ENCODE results near the gene NXF3.
"Not testable (repeated sequence)": the region's sequence is repeated elsewhere in the genome, so short reads cannot be mapped to it uniquely, and the experiment has no call there.

NXF3 gene

DNA sequence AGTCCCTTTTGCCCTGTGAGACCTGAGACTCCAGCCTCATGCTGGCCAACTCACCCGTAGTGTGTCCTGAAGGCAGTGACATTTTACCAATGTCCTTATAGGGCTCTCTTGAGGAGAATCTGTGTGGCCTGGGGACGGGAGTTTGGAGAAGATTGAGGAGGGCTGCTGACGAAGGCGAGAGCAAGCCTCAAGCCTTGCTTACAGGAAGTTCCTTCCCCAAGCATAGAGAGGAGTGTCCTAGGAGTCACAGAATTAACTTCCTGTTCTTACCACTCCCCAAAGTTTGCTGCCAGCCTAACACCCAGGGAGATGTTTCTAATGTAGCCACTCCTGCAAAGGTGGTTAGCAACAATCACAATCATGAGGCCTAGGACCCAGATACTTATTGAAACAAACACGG is at the start of gene NXF3:
NXF3 (minus strand) TSS at position 202 of the 400 bp plus-strand sequence; CDS start at position 82, 120 bp downstream.
- no peak for DNase-seq

- not testable (repeated sequence) for DNase-seq
Observed at GRCh38 chrX:103136528-103136927, 43.6 kb upstream of the NXF3 start.

DNA sequence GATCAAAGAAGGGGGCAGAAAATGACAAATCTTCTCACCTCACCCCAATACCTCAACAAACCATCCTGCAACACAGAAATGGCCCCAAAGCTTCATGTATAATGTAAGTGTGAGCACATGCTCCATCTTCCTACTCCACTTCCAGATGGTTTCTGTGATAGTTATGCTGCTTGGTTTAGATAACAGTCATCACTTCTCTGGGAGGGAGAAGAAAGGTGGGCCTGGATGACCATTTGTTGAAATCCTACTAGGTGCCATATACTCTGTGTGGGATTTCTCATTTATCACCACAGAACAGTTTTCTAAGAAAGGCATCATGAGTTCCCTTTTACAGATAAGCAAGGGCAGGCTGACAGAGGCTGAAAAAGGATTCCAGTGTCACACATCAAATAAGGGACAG is 31.3 kb upstream of the NXF3 start:
- no peak for DNase-seq

DNA sequence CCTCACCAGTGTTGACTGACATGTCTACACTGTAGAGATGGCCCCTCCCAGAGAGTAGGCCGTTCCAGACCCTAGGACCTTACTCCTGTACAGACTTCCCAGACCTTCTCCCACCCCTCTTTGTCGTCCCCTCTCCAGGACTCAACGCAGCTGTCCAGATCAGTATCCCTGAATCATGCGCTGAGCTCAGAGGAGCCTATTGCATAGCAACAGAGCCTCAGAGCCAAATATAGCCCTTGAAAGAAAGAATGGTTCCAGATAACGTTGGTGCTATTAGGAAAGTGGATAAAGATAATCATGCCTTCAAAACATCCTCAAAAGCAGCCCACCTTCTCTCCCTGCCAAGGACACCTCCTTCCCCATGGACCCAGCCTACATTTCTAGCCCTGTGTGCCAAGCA is 27.8 kb upstream of the NXF3 start:
- DNase-seq, result no peak

- DNase-seq, result not testable (repeated sequence)
Observed at GRCh38 chrX:103116970-103117369, 24.0 kb upstream of the NXF3 start.

- DNase-seq, result not testable (repeated sequence)
Observed at GRCh38 chrX:103109497-103109896, 16.6 kb upstream of the NXF3 start.

- DNase-seq, result no peak
Observed at GRCh38 chrX:103107836-103108235, 14.9 kb upstream of the NXF3 start.

DNA sequence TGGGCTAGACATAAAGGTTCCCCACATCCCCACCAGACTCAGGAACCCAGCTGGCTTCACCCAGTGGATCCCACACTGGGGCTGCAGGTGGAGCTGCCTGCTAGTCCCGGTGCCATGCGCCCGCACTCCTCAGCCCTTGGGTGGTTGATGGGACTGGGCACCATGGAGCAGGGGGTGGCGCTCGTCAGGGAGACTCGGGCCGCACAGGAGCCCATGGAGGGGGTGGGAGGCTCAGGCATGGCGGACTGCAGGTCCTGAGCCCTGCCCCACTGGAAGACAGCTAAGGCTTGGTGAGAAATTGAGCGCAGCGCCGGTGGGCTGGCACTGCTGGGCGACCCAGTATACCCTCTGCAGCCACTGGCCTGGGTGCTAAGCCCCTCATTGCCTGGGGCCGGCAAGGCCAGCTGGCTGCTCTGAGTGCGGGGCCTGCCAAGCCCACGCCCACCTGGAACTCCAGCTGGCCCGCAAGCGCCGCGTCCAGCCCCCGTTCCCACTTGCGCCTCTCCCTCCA is 14.3 kb upstream of the NXF3 start:
- not testable (repeated sequence) for DNase-seq

- not testable (repeated sequence) for DNase-seq
Observed at GRCh38 chrX:103104370-103104769, 11.4 kb upstream of the NXF3 start.

DNA sequence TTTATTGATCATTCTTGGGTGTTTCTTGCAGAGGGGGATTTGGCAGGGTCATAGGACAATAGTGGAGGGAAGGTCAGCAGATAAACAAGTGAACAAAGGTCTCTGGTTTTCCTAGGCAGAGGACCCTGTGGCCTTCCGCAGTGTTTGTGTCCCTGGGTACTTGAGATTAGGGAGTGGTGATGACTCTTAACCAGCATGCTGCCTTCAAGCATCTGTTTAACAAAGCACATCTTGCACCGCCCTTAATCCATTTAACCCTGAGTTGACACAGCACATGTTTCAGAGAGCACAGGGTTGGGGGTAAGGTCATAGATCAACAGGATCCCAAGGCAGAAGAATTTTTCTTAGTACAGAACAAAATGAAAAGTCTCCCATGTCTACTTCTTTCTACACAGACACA is 10.9 kb upstream of the NXF3 start:
- not testable (repeated sequence) for DNase-seq

DNA sequence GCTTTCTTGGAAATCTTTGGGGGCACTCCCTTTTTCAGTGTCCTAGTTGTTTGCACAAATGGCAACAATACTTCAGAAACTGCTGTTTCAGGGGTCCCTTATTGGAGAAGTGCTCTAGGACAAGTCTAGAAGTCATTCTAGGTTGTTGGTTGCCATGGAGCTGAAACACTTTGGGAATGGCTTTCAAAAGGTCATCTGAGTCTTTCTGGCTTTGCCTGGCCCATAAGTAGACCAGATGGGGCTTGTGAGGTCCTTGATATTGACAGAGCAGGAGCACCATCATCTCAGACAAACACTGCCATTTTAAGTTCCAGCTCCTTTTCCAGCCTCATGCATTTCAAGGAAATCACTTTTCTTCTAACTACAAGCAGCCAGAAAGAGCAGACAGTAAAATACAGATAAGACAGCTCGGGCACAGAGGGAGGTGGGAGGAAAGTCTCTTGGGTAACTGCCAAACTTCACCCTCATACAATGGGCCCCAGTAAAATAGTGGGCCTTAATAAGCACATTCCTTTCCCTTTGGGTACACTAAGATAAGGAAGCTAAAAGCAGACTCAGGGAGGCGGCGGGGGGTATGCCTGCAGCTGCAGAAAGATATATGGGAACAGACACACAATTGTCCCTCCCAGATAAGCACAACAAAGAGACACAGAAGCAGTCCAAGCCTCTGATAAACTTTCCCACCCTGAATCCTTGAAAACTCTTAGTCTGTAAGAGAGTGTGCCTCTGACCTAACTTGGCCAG is 8.5 kb upstream of the NXF3 start:
- DNase-seq, result no peak

- no peak for DNase-seq
Observed at GRCh38 chrX:103100484-103100883, 7.5 kb upstream of the NXF3 start.

DNA sequence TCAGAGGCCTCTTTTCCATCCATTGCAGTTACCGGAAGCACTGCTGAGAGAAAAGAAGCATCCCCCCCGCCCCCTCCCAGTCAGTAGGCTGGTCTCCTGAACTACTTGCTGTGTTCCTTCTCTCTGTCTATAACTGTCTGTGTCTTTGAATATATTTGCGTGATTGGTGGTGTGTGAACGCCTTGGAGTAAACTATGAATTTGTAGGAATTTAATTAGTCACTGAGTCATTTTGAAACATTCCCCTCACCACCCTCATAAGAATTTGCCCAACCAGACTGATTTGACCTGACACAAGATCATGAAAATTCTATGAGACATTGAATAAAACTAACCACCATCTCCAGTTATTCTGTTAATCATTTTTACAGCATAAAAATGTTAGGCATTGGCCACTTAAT is 6.7 kb upstream of the NXF3 start:
- DNase-seq, result no peak

- DNase-seq, result no peak
Observed at GRCh38 chrX:103098488-103098887, 5.5 kb upstream of the NXF3 start.

- no peak for DNase-seq
Observed at GRCh38 chrX:103081051-103081450, 11.9 kb downstream of the NXF3 start.

- no peak for DNase-seq
Observed at GRCh38 chrX:103073467-103073866, 19.5 kb downstream of the NXF3 start.

GRCh38 chrX:103066606-103067005 is 26.3 kb downstream of the NXF3 start:
- DNase-seq, result no peak

DNA sequence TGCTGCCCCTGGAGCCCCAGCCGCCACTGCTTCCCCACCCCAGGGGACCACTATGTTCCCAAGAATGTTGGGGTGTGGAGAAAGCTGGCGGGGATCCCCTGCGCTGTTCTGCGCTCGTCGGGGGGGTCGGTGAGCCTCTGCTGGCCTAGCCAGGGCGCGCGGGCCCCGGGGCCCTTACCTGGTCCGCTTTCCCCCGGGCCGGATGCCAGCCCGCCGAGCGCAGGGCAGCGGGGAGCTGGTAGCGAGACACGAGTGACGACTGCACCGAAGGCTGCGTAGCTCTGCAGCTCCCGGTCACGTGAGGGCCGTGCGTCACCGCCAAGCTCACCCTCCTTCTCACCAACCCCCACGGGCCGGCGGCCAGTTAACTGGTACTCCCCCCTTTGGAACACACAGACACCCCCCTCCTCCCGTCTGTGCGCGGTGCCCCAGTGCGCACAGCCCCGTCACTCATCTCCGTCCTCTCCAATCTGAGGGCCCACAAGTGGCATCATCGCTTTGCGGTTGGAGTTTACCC is 29.0 kb downstream of the NXF3 start, which contains the start of gene BEX1:
BEX1 (minus strand) TSS at position 254 of the 517 bp plus-strand sequence. CDS start 897 bp downstream, outside the sequence.
- DNase-seq, result peak in 1 of 2 donors; percentile 12

DNA sequence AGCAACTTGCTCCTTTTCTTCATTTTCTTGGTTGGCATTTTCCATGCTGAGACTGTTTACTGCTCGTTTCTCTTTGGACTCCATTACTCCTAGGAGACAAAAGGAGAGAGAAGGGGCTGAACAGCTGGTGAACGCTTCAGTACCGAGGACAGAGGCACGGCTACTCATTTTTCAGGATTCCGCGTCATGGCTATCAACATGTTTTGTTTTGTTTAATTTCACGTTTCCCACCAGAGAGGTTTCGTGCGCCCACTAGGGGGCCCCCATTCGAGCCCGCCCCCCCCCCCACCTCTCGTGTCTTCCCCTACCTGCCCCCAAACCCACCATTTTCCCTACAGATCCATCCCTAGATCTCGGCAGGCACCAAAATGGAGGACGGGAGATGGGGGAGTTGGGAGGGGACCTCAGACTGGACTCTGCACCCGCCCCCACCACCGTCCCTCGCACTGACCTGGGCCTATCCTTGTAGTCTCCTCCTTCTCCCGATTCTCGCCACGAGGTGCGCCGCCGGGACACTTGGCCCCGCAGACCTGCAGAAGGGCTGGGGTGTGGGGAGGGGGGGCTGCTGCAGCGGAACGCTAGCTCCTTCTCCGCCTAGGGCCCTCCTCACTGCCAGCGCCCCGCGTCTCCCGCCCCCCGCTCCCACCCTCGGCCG is 29.6 kb downstream of the NXF3 start:
- no peak for DNase-seq

DNA sequence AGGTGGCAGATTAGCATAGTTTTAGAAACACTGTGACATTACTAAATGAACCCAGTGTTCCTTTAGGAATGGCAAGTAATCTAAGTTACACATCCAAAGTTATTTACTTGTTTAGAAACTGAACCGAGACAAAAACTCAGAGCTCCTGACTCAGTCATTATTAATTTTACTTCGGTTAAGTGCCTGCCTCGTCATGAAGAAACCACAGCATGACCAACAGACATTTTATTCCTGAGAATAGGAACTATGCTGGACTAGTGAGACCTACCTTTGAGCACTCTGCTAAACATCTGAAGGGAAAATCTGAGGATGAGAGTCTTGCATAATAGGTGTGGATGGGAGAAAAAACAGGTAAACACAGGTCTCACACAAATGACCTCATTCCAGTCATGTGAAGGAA is 31.5 kb downstream of the NXF3 start:
- no peak for DNase-seq

DNA sequence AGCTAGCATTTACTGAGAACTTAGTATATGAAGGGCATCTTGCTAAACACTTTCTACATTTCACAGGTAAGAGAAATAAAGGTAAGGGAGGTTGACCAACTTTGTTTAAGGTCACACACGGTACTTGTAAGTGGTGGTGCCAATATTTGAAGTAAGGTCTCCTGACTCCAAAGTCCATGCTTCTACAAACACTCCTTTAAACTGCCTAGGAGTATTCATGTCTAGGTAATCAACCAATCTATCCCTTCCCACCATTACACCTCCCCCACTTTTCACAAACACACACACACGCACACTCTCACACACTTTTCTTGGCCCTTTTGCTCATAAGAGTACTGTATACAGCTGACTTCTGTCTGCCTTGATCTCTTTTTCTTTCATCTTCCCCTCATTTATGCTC is 36.0 kb downstream of the NXF3 start:
- no peak for DNase-seq

DNA sequence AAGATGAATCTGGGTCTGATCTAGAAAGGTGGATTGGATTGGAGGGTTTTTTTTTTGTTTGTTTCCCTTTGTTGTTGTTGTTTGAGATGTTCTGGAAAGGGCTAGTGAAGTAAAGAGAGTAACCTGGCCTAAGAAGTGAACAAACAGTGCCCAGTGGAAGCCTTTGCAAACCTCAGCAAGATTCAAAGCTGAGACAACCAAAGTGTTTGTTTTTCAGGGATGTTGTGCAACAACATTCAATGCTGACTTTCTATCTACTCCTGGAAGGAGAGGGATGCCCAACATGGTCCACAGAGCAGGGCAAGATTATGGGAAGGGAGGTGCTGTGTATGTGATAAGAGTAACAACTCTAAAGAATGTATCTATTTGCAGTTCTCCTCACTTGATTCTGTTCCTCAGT is 40.3 kb downstream of the NXF3 start:
- no peak for DNase-seq

- DNase-seq, result no peak
Observed at GRCh38 chrX:103051260-103051789, 41.6 kb downstream of the NXF3 start.

DNA sequence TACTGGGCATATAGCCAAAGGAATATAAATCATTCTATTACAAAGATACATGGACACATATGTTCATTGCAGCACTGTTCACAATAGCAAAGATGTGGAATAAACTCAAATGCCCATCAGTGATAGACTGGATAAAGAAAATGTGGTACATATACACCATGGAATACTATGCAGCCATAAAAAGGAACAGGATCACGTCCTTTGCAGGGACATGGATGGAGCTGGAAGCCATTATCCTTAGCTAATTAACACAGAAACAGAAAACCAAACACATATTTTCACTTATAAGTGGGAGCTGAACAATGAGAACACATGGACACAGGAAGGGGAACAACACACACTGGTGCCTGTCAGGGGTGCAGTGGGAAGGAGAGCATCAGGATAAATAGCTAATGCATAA is 59.6 kb downstream of the NXF3 start:
- DNase-seq, result not testable (repeated sequence)

Data from CD4-positive, alpha-beta T cell treated with Interleukin-1 beta for 1 hour (primary cell).